Measurements from ENCODE around the gene HMGXB3. TPM values are rescaled to one million over a fixed set of nuclear protein-coding genes. Genes with fewer than 3 reads are reported as not detected.
A peak's percentile ranks its signal among the peaks of the same experiment; 100 is the strongest.

Gene HMGXB3
- total and polyA plus RNA-seq, 4 donors: 2.7 to 22.9 (median 11.0) TPM

- TF ChIP-seq CTCF (IDR thresholded peaks at IDR 0.05; ENCODE audit: low read depth, low read length, missing input control) (no peak), GABPA (IDR thresholded peaks at IDR 0.05 in 1 of 2, conservative IDR thresholded peaks at IDR 0.05 in 1 of 2) (no peak), TAF1 (conservative IDR thresholded peaks at IDR 0.05) (no peak), HNF4A (conservative IDR thresholded peaks at IDR 0.05) (no peak), MAX (IDR thresholded peaks at IDR 0.05) (no peak), HNF4G (IDR thresholded peaks at IDR 0.05) (no peak), FOXA1 (IDR thresholded peaks at IDR 0.05) (no peak), FOXA2 (IDR thresholded peaks at IDR 0.05) (no peak)
These were observed 70.3 kb downstream of the HMGXB3 start (continued) for GRCh38 chr5:150070821-150071220.

- Histone ChIP-seq H3K9me3 (ENCODE audit: control insufficient read depth in 4 of 4, low read length in 3 of 4) (peaks cover 0 to 6% (median 0%) of the 10 kb centered on the region in 4 donors), H3K36me3 (ENCODE audit: control insufficient read depth in 4 of 4, insufficient read depth in 3 of 4, low read depth in 1 of 4, low read length in 3 of 4) (no peaks in the 10 kb centered on the region), H3K27ac (ENCODE audit: low read depth in 1 of 2, low read length in 2 of 2) (no peak overlapping the region), H3K27me3 (ENCODE audit: control insufficient read depth in 4 of 4, insufficient read depth in 4 of 4, low read length in 3 of 4) (no peaks in the 10 kb centered on the region), H3K4me3 (ENCODE audit: low read depth in 1 of 3, low read length in 3 of 3) (no peak overlapping the region), H3K4me1 (ENCODE audit: control insufficient read depth in 4 of 4, insufficient read depth in 4 of 4, low read length in 3 of 4) (peaks cover 0 to 2% (median 0%) of the 10 kb centered on the region in 4 donors), H3K9ac (ENCODE audit: low read depth in 1 of 2, low read length in 2 of 2) (no peak overlapping the region)
- peak; percentile 31 for DNase-seq (ENCODE audit: low spot score)
- TF ChIP-seq YY1 (IDR thresholded peaks at IDR 0.05): no peak
- TF ChIP-seq FOXA2 (IDR thresholded peaks at IDR 0.05): no peak
- no peak for TF ChIP-seq ZBTB33 (IDR thresholded peaks at IDR 0.05)
- TF ChIP-seq JUND (IDR thresholded peaks at IDR 0.05): no peak
- TF ChIP-seq SP1 (IDR thresholded peaks at IDR 0.05): no peak
- no peak for TF ChIP-seq MAX (IDR thresholded peaks at IDR 0.05)
- TF ChIP-seq REST (IDR thresholded peaks at IDR 0.05): no peak
- no peak for TF ChIP-seq HNF4G (IDR thresholded peaks at IDR 0.05)
- TF ChIP-seq HNF4A (conservative IDR thresholded peaks at IDR 0.05): no peak
- TF ChIP-seq ATF3 (IDR thresholded peaks at IDR 0.05): no peak
- 87% methylated on average over 5 of the region's 5 CpGs for WGBS
These were observed 72.6 kb downstream of the HMGXB3 start for GRCh38 chr5:150073086-150073625.
